GM21619 (cell line): Measurements from ENCODE around the gene ZNF37A.
"Not testable (repeated sequence)": the region's sequence is repeated elsewhere in the genome, so short reads cannot be mapped to it uniquely, and the experiment has no call there.

Experiments used
- ATAC-seq: cut with Tn5 transposase; IDR thresholded peaks from one replicate; pipeline ENCODE4 v1.9.1; 2021; ENCODE audit not compliant: unreplicated experiment

The ZNF37A gene

DNA sequence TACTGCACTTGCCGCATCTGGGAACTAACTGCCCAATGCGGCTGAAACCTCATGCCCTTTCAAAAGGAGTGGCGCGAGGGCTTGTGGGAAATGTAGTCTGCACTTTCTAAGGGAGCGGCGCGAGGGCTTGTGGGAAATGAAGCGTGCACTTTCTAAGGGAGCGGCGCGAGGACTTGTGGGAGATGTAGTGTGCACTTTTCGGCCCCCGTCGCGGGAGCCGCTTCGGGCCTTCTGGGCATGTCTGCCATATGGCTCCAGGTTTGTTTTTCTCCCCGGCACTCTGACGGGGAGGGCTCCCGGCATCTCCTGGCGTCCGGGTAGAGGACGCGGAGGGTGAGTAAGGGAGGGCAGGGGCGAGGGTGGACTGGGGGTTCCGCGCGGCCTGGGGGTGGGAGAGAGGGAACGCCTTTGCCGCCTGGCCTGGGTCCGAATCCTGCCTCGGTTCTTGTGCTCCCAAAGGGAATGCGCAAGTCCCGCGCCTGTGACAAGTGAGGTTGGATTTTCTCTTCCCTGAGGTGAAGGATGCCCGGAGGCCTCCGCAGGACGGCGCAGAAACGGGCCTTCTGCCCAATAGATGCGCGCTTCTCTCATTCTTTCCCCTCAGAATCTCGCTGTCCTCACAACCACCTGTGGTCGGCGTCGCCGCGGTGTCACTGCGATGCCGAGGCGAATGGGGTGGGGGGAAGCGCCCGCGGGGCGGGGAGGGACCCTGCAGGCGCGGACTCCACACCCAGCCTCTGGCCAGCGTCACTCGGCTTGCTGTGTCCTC, at the start of gene ZNF37A:
TSS of gene ZNF37A (plus strand) at position 180 of the 769 bp plus-strand sequence. CDS start 2,281 bp downstream, outside the sequence.
- ATAC-seq, result peak; percentile 96

DNA sequence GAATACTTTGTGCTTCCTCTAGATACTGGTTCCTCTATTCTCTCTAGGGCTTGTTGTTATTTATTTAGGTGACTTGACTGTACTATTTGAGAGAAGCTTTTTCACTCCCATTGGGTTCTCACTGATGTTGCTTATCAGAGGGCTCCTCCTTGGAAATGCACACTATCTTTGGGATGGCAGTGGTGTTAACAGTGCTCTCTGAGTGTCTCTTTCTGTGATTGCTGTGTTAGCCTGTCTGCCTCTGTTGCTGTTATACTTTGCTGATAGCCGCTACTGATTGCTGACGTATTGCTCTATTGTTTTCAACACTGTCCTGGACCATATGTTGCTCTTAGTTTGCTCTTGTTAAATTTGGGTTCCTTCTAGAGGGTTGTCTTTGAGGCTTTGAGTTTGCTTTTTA, 49.0 kb upstream of the ZNF37A start:
- ATAC-seq, result no peak

DNA sequence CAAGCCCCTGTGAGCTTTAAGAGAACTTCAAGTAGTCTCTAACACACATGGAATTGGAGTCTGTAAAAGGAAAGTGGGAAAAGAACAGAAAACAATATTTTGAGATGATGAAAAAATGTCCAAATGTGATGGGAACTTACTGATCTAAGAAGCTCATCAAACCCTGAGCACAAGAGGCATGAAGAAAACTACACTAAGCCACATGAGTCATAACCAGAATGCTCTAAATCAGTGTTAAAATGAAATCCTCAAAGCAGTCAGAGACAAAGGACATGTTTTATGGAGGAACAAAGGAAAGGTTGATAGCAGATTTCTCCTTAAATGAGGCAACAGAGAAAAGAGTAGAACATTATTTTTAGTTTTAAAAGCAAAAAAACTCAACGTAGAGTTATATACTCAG, 46.5 kb upstream of the ZNF37A start:
- no peak for ATAC-seq

DNA sequence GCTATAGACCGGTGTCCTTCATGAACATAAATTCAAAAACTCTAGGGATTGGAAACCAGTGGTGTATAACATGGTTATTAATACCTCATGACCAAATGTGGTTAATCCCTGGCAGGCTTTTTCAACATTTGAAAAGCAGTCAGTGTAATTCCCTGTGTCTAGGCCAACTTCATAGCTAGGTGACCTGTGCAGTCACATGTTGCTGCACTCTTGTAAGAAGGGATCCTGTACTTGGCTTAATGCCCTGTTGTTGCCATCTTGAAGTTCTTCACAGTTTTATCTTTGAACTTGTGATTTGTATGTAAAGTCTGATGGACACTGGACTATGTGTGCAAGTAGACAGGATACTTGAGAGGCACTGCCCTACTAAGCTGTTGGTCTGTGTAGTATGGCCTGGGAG, 43.9 kb upstream of the ZNF37A start:
- no peak for ATAC-seq

- no peak for ATAC-seq
Measured at GRCh38 chr10:38054361-38054797, 39.8 kb upstream of the ZNF37A start.

GRCh38 chr10:38055274-38055894, 38.8 kb upstream of the ZNF37A start:
- ATAC-seq, result not testable (repeated sequence)

DNA sequence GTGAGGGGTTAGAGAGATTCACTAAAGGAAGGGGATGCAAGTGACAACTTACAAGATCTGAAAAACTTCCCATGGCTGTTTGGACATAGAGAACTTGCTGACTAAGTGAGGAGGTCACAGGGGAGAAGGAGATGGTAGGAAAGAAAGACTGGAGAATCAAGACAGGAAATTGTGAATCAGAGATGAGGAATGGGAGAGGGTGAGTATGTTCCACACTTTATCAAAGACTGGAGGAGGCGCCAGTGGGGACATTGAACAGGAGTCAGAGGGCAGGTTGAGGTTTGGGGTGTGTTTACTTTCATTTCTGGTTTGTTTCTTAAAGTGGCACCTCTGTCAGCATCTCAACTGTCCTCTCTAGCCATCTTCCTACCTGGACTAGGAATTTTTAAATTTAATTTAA, 24.5 kb upstream of the ZNF37A start:
- ATAC-seq, result not testable (repeated sequence)

GRCh38 chr10:38070501-38070900, 23.6 kb upstream of the ZNF37A start:
- ATAC-seq, result no peak

- no peak for ATAC-seq
Measured at GRCh38 chr10:38072552-38072951, 21.6 kb upstream of the ZNF37A start.

GRCh38 chr10:38076687-38077086, 17.4 kb upstream of the ZNF37A start:
- ATAC-seq, result no peak

DNA sequence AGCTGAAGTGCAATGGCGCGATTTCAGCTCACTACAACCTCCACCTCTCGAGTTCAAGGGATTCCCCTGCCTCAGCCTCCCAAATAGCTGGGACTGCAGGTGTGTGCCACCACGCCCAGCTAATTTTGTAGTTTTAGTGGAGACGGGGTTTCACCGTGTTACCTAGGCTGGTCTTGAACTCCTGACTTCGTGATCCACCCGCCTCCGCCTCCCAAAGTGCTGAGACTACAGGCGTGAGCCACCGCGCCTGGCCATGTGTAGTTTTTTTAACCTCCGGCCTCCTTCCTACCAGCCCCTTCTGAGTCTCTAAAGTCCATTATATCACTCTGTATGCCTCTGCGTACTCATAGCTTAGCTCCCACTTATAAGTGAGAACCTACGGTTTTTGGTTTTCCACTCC, 819 bp upstream of the ZNF37A start:
- ATAC-seq, result not testable (repeated sequence)

- ATAC-seq, result peak; percentile 9
Measured at GRCh38 chr10:38093816-38094157, 350 bp upstream of the ZNF37A start.

- ATAC-seq, result peak; percentile 2
Measured at GRCh38 chr10:38094927-38095574, 914 bp downstream of the ZNF37A start.

GRCh38 chr10:38102880-38103279, 8.7 kb downstream of the ZNF37A start:
- ATAC-seq, result no peak

- no peak for ATAC-seq
Measured at GRCh38 chr10:38103756-38104155, 9.6 kb downstream of the ZNF37A start.

- no peak for ATAC-seq
Measured at GRCh38 chr10:38112159-38112558, 18.0 kb downstream of the ZNF37A start.

DNA sequence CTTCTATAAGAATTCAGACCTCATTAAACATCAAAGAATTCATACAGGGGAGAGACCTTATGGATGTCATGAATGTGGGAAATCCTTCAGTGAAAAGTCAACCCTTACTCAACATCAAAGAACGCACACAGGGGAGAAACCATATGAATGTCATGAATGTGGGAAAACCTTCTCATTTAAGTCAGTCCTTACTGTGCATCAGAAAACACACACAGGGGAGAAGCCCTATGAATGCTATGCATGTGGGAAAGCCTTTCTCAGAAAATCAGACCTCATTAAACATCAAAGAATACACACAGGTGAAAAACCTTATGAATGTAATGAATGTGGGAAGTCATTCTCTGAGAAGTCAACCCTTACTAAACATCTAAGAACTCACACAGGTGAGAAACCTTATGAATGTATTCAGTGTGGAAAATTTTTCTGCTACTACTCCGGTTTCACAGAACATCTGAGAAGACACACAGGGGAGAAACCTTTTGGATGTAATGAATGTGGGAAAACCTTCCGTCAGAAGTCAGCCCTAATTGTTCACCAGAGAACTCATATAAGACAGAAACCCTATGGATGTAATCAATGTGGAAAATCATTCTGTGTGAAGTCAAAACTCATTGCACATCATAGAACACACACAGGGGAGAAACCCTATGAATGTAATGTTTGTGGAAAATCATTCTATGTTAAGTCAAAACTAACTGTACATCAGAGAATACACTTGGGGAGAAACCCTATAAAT, 24.1 kb downstream of the ZNF37A start:
- no peak for ATAC-seq

DNA sequence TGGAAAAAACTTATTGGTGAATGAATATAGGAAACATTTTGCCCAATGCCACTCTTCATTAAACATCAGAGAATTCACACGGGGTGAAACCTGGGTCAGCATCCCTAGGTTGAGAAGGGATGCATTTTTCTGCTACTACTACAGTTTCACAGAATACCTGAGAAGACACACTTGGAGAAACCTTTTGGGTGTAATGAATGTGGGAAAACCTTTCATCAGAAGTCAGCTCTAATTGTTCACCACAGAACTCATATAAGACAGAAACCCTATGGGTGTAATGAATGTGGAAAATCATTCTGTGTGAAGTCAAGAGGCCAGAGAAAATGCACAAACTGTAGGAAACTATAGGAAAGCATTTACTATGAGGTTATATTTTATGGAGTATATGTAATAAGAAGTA, 24.9 kb downstream of the ZNF37A start:
- ATAC-seq, result no peak

DNA sequence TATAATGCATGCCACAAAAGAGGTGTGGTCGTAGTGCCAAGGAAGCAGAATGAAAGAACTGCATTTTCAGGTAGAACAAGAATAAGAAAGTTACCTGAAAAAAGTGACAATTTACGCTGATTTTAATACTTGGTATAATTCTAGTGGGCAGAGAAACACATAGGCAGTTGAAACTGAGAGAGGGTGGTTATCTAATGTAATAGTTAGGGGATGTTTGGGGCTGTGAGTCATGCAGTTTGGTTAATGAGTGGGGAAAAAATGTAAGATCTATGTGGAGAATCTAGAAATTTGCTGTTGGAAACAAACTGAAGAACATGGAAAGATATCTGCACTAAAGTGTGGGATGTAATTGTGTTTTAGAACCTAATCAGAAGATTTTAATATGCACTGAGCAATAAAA, 33.7 kb downstream of the ZNF37A start:
- ATAC-seq, result no peak

- no peak for ATAC-seq
Measured at GRCh38 chr10:38143587-38143986, 49.5 kb downstream of the ZNF37A start.

GRCh38 chr10:38146579-38147333, 52.6 kb downstream of the ZNF37A start:
- no peak for ATAC-seq
